HG03521 (cell line): ENCODE data around the gene RUFY1.
A peak's percentile ranks its signal among the peaks of the same experiment; 100 is the strongest.
"Not testable (repeated sequence)": the region's sequence is repeated elsewhere in the genome, so short reads cannot be mapped to it uniquely, and the experiment has no call there.

Experiments
- ATAC-seq: cut with Tn5 transposase; IDR thresholded peaks from one replicate; pipeline ENCODE4 v1.9.1; 2021; ENCODE audit warnings: mild to moderate bottlenecking, moderate library complexity; ENCODE audit not compliant: unreplicated experiment

RUFY1 gene

DNA sequence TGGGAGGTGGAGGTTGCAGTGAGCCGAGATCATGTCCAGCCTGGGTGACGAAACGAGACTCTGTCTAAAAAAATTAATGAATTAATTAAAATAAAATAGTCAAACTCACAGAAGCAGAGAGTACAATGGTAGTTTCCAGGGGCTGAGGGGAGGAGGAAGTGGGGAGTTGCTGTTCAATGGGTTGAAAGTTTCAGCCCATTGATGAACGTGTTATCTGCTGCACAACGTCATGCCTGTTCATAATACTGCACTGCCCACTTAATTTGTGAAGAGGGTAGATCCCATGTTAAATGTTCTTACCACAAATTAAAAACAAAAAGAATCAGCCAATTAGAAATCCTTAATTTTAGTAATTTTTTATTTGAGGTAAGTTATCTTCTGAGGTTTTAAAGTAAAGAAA lies 16.4 kb upstream of the RUFY1 start:
- peak; percentile 40 for ATAC-seq

DNA sequence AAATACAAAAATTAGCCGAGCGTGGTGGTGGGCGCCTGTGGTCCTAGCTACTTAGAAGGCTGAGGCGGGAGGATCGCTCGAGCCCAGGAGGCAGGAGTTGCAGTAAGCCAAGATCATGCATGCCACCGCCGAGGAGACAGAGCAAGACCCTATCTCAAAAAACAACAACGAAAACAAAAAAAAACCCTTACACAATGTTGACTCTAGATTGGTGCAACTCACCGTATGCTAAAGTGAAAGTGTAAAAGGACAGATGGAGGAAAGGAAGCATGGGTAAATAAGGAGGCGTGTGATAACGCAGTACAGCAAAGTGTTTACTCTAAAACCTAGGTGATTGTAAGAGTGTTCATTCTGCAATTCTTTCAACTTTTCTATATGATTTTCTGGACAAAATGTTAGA lies 15.9 kb upstream of the RUFY1 start:
- peak; percentile 39 for ATAC-seq

DNA sequence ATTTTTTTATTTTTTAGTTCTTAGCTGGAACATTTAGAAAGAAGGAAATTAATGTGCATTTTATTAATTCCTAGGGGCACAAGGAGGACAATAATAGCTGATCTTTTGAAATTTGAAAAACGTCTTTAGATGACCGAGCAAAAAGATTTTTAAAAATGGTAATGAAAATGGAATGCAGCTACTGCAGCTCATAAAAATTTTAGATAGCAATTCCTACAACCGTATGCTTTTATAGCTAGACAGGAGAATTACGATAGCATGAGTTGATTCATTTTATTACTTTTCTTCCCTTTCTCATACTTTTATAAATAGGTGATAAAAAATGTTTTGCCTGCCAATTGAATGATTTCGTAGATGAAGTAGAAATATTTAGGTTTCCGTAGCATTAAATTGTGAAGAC lies 13.7 kb upstream of the RUFY1 start:
- no peak for ATAC-seq

DNA sequence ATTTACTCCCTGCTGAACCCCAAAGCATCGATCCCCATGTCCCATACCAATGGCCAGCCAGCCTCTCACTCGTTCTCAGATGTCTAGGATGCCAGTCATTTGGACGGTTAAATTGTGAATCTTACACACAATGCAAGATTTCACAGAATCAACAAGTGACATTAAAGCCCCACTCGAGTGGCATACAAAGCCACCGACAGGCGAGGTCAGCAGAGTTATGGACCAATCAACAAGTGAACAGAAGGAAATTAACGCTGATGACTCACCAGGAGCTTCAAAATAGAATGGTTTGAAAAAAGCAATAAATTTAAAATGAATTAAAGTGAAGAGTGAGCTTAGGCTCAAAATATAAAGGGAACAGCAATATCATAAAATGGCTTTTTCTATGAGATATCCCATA lies 8.2 kb upstream of the RUFY1 start:
- ATAC-seq = no peak

DNA sequence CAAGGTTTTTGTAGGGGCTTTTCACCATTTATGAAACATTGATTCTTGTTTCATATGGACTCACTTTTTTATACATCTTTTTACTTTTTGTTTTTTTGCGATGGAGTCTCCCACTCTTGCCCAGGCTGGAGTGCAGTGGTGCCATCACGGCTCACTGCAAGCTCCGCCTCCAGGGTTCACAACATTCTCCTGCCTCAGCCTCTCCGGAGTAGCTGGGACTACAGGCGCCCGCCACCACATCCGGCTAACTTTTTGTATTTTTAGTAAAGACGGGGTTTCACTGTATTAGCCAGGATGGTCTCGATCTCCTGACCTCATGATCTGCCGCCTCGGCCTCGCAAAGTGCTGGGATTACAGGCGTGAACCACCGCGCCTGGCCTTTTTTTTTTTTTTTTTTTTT lies 7.1 kb upstream of the RUFY1 start:
- not testable (repeated sequence) for ATAC-seq

DNA sequence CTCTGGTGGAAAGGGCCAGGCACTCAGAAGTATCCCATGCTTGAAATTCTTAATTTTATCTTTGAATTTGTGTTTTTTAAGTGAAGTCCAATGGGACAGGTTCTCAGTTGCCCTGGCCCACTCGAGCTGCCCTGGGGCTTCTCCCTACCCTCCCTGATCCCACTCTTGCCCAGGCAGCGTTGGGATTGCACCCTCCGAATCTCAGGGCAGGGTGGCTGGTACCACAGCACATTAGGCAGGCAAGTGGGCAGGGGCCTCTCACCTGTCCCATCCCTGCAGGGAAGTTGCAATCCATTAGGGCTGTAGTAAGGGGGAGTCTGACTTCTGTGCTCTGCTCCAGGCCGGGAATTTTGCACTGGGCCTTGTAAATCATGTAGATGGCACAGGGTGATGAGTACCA lies 2.7 kb downstream of the RUFY1 start:
- no peak for ATAC-seq

DNA sequence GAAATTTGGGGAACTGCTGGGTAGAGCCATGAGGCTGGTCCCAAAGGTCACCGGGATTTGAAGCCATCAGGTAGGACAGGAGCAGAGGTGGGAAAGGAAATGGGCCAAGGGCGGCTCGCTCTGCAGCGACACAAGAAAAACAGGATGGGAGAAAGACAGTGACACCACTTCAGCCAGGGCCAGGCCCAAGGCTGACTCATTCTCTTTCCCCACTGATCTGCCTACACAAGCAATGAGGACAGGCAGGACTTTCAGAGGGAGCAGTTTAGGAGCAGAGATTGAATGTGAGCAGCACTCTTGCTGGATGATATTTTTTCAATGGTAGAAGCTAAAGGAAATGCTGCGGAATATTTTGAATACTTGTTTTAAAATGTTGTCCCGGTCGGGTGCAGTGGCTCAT lies 3.5 kb downstream of the RUFY1 start:
- no peak for ATAC-seq

DNA sequence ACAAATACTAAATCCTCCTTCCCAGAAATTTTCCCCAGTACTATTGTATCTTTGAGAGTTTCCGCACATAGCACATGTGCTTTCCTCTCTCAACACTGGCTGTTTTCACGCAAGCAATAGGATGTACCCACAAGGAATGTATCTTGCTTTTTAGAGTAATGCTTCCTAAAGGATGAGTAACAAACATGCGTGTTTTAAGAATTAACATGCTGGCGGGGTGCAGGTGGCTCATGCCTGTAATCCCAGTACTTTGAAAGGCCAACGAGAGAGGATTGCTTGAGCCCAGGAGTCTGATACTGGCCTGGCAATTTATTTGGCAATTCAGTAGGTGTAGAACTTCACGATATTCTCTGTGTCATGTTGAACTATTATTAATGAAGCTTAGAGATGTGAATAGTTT lies 4.6 kb downstream of the RUFY1 start:
- no peak for ATAC-seq

DNA sequence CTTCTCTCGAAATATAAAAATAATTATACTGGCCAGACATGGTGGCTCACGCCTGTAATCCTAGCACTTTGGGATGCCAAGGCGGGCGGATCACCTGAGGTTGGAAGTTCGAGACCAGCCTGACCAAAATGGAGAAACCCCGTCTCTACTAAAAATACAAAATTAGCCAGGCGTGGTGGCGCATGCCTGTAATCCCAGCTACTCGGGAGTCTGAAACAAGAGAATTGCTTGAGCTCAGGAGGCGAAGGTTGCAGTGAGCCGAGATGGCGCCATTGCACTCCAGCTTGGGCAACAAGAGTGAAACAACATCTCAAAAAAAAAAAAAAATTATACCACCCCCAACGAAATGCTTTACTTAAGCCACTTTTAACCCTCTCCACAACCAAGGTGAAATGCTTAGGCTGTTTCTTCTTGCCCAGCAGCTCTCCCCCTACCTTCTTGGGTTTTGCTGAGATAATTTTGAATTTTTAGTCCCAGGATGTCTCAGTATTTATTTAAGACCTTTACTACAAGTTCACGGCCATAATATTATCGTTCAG lies 8.0 kb downstream of the RUFY1 start:
- not testable (repeated sequence) for ATAC-seq

DNA sequence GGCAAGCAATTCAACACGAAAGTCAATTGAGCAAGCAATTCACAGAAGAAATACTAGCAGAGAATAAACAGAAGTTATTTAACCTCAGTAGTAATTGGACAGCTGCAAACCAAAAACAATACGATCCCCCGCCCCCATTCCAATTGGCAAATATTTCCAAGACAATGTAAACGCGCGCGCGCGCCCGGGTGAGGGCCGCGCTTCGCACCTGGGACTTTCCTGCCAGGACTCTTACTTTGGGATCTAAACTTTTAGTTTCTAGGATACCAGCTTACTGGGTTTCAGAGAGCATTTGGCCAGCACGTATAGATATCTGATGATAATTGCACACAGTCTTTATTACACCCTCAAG lies 8.6 kb downstream of the RUFY1 start:
- ATAC-seq = no peak

DNA sequence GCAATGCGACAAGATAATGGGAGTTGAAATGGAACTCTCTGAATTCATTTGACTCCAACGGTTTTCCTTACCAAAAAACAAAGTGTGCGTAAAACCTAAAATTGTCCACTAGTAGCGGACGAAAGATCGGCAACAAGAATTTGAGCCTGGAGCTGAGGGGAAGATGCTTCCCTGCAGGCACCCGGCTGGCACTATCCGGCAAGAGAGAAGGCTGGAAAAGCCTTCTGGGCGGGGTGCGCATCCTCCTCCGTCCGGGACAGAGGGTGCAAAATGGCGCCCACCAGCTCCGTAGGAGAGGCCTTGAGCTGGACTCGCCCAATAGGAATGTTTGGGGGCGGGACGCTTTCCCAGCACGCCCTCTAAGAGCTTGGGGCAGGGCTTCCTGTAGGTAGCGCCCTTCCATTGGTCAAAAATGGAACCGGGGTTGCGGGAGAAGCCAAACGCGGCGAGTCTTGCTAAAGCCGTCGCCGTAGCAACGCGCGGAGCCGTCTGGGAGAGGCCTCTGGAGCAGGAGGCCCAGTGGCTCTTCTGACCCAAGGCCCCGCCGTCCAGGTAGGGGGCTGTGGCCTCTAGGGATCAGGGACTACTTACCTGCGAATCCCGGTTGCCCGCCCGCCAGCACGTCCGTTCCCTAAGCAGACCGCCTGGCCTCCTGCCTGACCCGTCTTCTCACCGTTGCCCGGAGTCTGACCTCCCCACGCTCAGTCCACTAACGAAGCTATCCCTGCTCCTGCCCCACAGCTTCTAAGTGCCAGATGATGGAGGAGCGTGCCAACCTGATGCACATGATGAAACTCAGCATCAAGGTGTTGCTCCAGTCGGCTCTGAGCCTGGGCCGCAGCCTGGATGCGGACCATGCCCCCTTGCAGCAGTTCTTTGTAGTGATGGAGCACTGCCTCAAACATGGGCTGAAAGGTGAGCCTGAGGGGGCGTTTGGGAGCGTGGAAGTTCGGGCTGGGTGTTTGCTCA lies 9.2 kb downstream of the RUFY1 start:
- peak; percentile 99 for ATAC-seq

DNA sequence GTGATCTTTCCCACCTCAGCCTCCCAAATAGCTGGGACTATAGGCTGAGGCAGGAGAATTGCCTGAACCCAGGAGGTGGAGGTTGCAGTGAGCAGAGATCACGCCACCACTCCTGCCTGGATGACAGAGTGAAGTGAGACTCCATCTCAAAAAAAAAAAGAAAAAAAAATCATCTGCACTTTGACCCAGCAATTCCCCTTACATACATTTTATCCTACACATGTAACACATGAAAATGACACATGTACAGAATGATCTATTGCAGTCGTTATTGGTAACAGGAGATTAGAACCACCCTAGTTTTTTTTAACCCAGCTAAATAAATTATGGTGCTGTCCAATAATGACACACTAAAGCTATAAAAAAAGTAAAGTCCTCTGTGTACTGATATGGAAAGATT lies 14.2 kb downstream of the RUFY1 start:
- no peak for ATAC-seq

DNA sequence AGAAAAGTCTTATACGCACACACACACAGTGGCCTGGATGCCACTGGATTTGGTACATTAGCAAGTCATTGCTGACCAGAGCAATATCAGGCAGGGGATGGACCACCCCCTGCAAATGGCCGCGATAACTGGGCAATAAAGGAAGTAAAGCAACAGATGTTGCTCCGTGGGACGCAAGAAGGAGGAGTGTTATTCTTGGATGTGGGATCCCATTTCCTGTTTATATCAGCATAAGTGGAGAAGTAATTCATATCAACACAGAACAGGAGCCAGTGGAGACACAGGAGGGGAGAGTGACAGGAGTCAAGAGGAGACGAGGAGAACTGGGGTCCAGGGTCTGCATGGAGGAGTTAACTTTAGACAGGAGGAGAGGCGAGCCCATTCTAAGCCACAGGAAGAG lies 18.4 kb downstream of the RUFY1 start:
- no peak for ATAC-seq

DNA sequence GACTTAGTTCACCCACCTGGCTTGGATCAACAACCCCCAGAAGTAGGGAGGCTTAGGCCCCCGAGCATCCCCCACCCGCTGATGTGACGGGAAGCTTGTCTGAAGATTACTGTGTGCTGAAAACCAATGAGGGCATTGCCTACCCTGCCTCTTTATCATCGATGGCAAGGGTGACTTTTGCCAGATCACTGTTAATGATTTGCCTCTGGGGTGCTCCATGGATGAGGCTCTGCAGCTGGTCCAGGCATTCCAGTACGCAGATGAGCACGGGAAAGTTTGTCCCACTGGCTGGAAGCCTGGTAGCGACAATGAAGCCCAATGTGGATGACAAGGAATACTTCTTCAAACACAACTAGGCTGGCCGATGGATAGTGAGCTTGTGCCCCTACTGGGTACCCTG lies 22.0 kb downstream of the RUFY1 start:
- no peak for ATAC-seq

DNA sequence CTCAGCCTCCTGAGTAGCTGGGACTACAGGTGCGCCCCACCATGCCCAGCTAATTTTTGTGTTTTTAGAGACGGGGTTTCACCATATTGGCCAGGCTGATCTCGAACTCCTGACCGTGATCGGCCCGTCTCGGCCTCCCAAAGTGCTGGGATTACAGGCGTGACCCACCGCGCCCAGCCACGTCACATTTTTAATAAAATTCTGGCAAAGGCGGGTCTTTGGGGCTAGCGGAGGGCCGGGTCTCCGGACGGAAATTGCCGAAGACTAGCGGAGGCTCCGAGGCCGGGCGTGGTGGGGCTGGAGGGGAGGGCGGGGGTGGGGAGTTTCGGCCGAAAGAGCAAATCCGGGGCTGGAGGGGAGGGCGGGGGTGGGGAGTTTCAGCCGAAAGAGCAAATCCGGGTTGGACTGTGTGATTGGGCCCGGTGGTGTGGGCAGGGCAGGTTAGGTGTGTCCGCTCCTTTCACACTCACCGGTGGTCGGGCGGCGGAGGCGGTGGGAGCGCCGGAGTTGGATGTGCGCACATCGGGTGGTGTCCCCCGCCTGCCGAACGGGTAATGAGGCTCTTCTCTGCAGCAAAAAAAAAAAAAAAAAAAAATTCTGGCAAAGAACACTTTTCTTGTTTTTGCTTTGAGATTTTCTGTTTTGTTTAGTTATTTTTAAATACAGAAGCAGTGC lies 27.1 kb downstream of the RUFY1 start:
- ATAC-seq = no peak

DNA sequence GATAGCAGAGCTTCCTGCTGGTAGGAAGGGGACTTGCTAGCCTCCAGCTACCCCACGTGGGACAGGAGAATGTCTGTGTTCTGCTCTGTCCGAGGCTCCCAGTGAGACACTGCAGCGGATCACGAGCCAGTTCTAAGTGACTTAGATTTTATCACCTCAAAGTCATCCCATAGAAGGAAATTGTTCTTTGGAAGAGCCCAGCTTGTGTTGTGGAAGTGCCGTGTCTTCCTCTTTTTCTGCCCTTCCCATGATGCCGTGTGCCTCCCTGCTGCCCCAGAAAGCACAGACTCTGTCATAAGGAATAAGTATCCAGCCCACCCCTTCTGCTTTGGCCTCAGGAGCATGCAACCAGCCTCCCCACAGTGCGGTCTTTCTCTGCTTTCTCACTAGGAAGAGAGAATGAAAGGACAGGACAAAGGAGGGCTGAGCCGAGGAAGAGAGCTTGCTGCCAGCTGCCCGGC lies 35.6 kb downstream of the RUFY1 start:
- ATAC-seq = no peak

DNA sequence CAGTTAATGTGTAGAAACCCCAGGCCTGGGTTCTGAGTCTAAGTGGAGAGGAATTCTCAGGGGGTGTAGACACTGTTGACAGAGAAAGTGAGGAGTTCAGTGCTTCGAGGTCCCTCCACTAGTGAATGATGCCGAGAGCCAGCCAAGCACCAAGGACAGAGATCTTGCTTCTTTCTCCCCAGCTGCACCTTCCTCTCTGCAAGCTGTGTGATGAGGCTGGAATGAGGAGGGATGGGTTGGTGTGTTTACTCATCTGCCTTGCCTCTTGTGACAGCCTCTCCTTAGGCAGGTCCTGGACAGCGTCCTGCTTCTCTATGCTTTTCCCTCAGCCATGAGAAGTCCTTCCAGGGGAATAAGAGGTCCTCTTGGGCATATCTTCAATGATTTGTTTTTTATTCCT lies 37.8 kb downstream of the RUFY1 start:
- ATAC-seq = no peak

DNA sequence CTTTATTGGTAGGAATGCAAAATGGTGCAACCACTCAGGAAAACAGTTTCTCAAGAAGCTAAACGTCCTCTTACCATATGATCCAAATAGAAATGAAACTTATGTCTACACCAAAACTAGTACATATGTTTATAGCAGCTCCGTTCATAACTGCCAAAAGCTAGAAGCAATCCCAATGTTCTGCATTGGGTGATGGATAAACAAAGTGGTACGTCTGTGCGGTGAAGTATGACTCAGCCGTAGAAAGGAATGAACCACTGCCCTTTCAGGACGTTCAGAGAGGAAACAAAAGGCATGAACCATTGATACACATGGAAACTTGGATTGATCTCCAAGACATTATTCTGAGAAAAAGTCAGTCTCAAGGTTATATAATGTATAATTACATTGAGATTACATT lies 45.6 kb downstream of the RUFY1 start:
- no peak for ATAC-seq

DNA sequence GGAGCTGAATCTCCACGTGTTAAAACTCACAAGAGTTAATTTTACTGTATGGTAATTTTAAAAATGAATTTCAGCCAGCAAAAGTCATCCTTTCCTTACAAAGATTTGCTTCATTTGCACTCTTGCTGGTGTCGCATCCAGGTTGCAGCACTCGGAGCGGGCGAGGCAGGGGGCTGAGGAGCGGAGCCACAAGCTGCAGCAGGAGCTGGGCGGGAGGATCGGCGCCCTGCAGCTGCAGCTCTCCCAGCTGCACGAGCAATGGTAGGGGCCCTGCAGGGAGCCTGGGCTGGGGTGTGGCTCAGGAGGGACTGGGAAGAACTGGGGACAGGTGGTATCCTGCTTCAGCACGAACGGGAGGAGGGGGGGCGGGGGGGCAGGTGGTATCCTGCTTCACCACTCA lies 46.1 kb downstream of the RUFY1 start:
- no peak for ATAC-seq

DNA sequence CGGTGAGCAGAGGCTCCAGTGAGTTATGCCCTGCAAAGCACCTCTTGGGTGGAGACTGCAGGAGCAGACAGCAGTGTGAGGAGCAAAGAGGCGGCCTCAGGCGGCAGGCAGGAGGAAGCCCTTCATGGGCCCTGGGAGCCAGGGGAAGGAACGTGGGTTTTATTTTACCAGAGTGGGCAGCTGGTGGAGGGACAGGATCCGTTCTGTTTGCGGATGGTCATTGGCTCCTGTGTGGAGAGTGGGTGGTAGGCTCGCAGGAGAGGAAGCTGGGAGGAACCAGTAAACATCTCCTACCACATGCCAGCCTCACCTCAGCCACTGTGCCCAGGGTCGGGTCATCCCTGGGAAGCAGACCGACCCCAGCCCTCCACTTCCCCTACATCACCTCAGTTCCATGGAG lies 48.7 kb downstream of the RUFY1 start:
- ATAC-seq = no peak

DNA sequence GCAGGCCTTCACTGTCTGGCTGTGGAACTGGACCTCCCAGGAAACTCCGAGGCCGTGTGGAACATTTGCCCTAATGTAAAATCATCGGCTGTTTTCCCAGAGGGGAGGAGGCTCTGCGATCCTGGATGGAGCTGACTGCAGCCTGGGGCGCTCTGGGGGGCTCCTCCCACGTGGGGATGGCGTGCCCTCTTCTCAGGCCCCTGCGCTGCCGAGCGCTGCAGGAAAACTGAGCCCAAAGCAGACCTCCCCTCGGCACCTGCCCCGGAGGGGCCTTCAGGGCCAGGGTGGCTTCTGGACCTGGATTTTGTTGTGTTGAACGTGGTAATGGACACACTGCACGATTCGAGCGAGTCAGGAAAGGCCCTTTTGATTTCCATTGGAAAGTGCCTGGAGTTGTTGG lies 49.2 kb downstream of the RUFY1 start:
- ATAC-seq = no peak

DNA sequence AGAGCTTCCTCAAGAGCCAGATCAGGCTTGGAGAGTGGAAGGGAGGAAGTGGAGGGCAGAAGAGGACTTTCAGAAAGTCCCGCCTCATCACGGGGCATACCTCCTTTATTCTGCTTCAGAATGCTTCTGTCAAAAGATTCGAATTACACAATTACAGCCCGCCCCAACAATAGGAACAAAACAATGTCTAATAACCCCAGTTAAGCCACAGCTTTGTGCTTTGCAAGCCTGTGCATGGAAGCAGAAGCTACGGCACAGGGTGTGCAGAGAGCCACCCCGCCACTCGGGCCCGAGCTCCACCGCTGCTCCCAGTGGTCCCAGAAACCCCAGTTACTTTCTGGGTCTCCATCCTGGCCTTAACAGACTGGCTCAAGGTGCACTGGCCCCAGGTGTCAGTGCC lies 49.6 kb downstream of the RUFY1 start:
- no peak for ATAC-seq
